Motor neuron (in vitro differentiated cells): ENCODE data around the gene INPP5A. TPM values are rescaled to one million over a fixed set of nuclear protein-coding genes. Genes with fewer than 3 reads are reported as not detected.
"Not testable (repeated sequence)": the region's sequence is repeated elsewhere in the genome, so short reads cannot be mapped to it uniquely, and the experiment has no call there.

Experiments used
- ATAC-seq, 8 experiments: fragments of 200-7000 bp; cut with Tn5 transposase; replicated peaks in 6 of 8; 2 replicates each; pipeline ENCODE4 v1.8.0; 2021; ENCODE audit warnings: mild to moderate bottlenecking in 8 of 8, moderate library complexity in 8 of 8
- H3K27ac ChIP-seq, 2 donors: fragments of 250-450 bp; sonication (Bioruptor Pico); 2 replicates each; pipeline ENCODE4 v1.9.0; 2021; ENCODE audit warnings: antibody characterized with exemption in 2 of 2, mild to moderate bottlenecking in 2 of 2, moderate library complexity in 1 of 2
- H3K4me1 ChIP-seq, 2 donors: fragments of 250-450 bp; sonication (Bioruptor Pico); replicated peaks in 1 of 2; 2 replicates each; pipeline ENCODE4 v1.6.1; 2021; ENCODE audit warnings: antibody characterized with exemption in 2 of 2, mild to moderate bottlenecking in 2 of 2, moderate library complexity in 1 of 2
- H3K4me3 ChIP-seq, 5 donors: fragments of 250-450 bp; sonication (Bioruptor Pico); 2 replicates each; pipeline ENCODE4 v1.9.0; 2021; ENCODE audit warnings: antibody characterized with exemption in 5 of 5, mild to moderate bottlenecking in 5 of 5, moderate library complexity in 4 of 5
- WGBS, 10 experiments: fragments of 450-650 bp; shearing (Covaris generic); methylation state at CpG; one replicate each; pipeline ENCODE4 v1.0.0; 2022; 5-methylcytosine and 5-hydroxymethylcytosine counted together
- in situ Hi-C, 9 experiments: fragments of 400-800 bp; cut with MboI; loops; one replicate each; pipeline ENCODE4 v1.15.0; 2021; ENCODE audit warnings: low sequenced_read_pairs in 9 of 9, low pct_unique_long_range_greater_than_20kb in 2 of 9; ENCODE audit not compliant: unreplicated experiment in 9 of 9
- total RNA-seq, 8 experiments: library from RNA; unstranded; fragments of 300-600 nt; gene quantifications; 2 replicates each; pipeline versions ENCODE4 v1.2.3 to v1.2.4, GENCODE V29; 2022

INPP5A gene, protein sequence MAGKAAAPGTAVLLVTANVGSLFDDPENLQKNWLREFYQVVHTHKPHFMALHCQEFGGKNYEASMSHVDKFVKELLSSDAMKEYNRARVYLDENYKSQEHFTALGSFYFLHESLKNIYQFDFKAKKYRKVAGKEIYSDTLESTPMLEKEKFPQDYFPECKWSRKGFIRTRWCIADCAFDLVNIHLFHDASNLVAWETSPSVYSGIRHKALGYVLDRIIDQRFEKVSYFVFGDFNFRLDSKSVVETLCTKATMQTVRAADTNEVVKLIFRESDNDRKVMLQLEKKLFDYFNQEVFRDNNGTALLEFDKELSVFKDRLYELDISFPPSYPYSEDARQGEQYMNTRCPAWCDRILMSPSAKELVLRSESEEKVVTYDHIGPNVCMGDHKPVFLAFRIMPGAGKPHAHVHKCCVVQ
- 10 to 100 TPM; 13.2 to 45.0 (median 17.9) TPM for total RNA-seq

DNA sequence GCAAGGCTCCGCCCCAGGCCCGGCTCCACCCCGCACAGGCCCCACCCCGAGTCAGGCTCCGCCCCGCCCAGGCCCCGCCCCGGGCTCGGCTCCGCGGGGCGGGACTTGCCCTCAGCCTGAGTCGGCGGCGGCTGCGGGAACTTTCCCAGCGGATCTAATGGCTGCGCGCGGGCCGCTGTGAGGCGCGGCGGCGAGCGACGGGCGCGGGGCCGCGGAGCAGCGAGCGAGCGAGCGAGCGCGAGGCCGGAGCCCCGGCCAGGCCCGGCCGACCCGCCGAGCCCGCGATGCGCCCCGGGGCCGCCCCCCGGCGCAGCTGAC lies at the start of gene INPP5A:
TSS of gene INPP5A (plus strand) at position 104 of the 318 bp plus-strand sequence. CDS start 310 bp downstream, outside the sequence.
- no CpG with 5 or more reads among the region's 50 CpGs for WGBS, 10 experiments
- no peak for ATAC-seq
- in situ Hi-C loops = loop anchor here in 1 of 9 experiments (25.0 kb wide), 1 partner anchor 100 kb away; no protein-coding TSS in a partner anchor
- peak within 1 kb of the TSS; percentile 73 to 78 for H3K27ac ChIP-seq
- H3K4me3 ChIP-seq = peak within 1 kb of the TSS; percentile 44 to 62 (median 50)
- H3K4me1 ChIP-seq = peaks cover 45 to 49% of the 10 kb centered on the region in 2 donors

DNA sequence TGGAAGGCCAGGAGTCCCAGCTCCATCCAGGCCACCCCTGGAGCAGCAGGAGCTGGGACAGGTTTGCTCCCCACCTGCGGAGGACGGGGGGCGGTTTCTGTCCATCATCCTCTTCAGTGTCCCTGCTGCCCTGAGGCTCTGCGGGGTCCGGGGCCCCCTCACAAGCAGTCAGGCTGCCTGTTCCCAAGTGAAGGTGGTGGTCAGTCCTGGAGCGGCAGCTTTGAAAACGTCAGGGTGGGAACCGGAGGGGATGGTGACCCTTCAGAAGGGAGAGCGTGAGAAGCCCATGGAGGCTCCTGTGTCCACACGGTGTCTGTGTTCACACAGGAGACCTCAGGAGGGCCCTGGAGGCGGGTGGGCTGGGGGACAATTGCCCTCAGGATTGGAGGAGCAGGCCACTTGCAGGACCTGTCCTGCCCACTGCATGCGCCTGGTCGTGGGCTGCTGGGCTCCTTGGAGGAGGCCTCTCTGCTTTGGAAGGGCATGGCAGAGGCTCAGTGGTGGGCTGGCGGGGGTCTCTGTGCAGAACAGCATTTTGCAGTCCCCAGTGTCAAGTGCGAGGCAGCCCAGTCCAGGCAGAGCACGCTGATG lies 49.3 kb upstream of the INPP5A start:
- Histone ChIP-seq H3K27ac (no peak overlapping the region), H3K4me1 (peaks cover 8 to 9% of the 10 kb centered on the region in 2 donors), H3K4me3 (no peak overlapping the region)
- in situ Hi-C loops = no loop called here
- ATAC-seq = no peak
- 47 to 100% (median 80%) methylated on average over 1 to 6 of the region's 16 CpGs; no CpG with 5 or more reads in 5 of the 10 experiments for WGBS, 10 experiments

DNA sequence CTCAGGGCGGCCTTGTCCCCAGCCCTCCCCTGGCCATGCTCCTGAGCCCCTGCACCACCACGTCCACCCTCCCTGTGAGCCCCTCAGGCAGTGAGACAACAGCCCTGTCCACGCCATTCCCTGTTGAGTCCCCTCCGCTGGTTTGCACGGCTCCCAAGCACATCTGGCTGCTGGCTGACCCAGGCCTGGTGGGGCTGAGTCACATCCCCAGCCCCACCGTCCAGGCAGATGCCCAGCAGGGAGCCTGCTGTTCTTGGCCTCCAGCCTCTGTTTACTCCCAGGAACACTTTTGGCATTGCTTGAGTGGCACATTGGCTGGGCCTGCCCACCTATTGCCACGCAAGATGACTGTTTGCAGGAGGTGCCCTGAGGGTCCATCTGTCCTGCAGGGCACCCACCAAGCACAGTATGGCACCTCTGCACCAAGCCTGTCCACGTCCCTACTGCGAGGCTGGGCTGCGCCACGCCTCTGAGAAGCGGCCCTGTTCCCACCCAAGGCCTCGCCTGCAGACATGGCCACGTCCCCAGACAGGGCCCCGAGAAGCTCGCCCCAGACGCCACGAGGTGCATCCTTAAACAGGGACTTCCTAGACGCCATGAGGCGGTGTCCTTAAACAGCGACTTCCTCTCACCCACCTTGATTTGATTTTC lies 48.4 kb upstream of the INPP5A start:
- ATAC-seq = no peak

DNA sequence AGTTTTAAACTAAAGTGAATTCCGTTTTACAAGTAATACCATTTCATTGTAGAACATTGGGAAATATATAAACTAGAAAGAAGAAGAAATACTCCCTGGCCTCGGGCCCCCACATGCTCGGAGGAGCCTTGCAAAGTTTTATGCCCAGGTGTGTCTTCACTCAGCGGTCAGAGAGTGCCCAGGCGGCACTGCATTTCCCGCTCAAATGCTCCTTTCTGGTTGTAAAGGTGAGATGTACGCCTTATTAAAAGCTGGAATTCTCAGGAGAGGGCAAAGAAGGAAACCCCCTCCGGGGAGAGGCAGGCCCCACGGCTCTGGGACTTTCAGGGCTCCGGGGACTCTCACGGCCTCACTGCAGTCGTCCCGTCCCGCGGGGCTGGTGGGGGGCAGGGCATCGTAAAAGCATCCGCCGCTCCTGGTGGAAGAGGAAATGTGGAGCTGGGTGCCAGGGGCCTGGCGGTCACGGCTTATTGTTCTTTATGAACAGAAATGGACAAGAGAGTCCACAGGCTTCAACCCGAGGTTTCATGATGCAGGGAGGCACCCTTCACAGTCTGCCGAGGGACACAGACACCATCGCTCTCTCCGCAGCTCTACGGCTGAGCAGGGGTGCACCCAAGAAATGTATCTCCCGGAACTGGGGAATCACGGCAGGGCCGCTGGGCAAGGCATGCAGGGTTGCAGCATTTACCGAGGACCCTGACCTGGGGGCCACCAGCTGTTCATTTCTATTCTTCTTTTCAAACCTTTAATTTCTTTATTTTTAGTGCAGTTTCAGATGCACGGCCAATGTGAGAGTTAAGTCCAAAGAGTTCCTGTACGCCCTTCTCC lies 47.7 kb upstream of the INPP5A start:
- ATAC-seq = peak in 1 of 8 experiments; percentile 9

More for the DNA sequence above, 48.4 kb upstream of the INPP5A start:
- 63 to 100% (median 86%) methylated on average over 3 to 7 of the region's 21 CpGs; no CpG with 5 or more reads in 6 of the 10 experiments for WGBS, 10 experiments
- no peak overlapping the region for H3K4me3 ChIP-seq
- H3K4me1 ChIP-seq = peaks cover 9% of the 10 kb centered on the region in 2 donors
- no peak overlapping the region for H3K27ac ChIP-seq
- in situ Hi-C loops = no loop called here

DNA sequence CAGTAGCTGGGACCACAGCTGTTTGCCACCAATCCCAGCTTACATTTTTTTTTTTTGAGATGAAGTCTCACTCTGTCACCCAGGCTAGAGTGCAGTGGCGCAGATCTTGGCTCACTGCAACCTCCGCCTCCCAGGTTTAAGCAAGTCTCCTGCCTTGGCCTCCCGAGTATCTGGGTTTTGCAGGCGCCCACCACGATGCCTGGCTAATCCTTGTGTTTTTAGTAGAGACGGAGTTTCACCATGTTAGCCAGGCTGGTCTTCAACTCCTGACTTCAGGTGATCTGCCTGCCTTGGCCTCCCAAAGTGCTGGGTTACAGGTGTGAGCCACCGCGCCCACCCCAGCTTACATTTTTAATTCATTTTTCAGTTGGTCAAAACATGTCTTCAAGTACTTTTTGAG lies 46.1 kb upstream of the INPP5A start:
- in situ Hi-C loops, H3K27ac ChIP-seq, H3K4me3 ChIP-seq, ATAC-seq: not testable (repeated sequence)
- WGBS, 10 experiments = 80 to 100% (median 98%) methylated on average over 1 to 8 of the region's 8 CpGs
- peaks cover 12 to 24% of the 10 kb centered on the region in 2 donors for H3K4me1 ChIP-seq

More for the DNA sequence above, 47.7 kb upstream of the INPP5A start:
- 52 to 100% (median 87%) methylated on average over 1 to 8 of the region's 31 CpGs; no CpG with 5 or more reads in 2 of the 10 experiments for WGBS, 10 experiments
- Histone ChIP-seq H3K27ac (no peak overlapping the region), H3K4me1 (peaks cover 9 to 16% of the 10 kb centered on the region in 2 donors), H3K4me3 (no peak overlapping the region)
- in situ Hi-C loops = no loop called here

DNA sequence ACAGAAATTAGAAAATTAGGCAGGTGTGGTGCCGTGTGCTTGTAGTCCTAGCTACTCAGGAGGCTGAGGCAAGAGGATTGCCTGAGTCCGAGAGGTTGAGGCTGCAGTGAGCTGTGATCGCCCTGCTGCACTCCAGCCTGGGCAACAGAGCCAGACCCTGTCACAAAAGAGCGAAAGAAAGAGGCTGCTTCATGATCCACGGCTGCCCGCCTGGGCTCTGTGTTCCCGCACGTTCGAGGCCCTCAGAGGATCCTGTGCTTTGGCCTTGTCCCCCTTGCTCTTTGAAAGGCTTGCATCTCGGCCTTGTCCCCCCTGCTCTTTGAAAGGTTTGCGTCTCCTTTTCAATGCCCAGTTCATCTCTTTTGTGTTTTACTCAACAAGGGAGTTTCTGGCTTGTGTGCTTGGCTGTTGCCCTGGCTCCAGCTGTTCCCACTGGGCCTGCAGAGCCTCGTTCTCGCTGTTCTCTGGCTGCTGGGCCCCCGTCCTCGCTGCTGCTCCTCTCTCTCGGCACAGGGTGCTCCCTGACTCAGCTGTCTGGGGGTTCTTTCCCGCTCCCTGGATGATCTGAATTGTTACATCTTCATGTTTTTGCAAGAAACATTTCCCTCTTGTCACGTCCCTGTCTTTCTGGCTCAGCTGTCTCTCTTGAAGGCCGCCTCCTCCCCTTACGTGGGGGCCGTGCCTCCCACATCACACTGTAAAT lies 45.1 kb upstream of the INPP5A start:
- Histone ChIP-seq H3K4me3 (no peak overlapping the region), H3K27ac (peak overlapping the region in 1 of 2 donors; percentile 33), H3K4me1 (peaks cover 16 to 25% of the 10 kb centered on the region in 2 donors)
- peak in 5 of 8 experiments; percentile 76 to 90 (median 86) for ATAC-seq
- in situ Hi-C loops = no loop called here
- 39 to 88% (median 57%) methylated on average over 1 to 11 of the region's 21 CpGs; no CpG with 5 or more reads in 1 of the 10 experiments for WGBS, 10 experiments

DNA sequence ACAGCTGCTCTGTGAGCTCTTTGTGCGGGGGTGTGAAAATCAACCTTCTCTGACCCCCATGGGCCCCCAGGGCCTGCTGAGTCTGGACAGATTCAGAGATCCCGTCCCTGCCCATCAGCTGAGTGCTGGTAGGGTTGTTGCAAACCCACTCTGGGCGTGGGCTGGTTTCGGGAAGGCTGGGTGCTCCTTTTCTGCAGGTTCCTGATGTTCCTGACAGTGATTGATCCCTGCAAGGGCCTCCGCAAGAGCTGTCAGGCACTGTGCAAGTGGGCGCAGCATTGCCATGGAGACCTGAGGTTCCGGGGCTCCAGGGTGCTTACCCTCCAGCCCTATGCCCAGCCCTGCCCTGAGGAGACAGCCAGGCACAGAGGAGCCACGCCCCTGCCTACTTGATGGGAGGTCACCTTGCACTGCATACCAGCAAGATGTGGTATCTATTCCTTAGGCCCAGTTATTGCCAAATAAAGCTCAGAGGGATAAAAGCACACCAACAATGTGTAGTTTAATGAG lies 44.3 kb upstream of the INPP5A start:
- Histone ChIP-seq H3K4me3 (no peak overlapping the region), H3K27ac (peak overlapping the region in 1 of 2 donors; percentile 33), H3K4me1 (peaks cover 16 to 25% of the 10 kb centered on the region in 2 donors)
- 0 to 90% (median 80%) methylated on average over 1 to 2 of the region's 8 CpGs; no CpG with 5 or more reads in 7 of the 10 experiments for WGBS, 10 experiments
- ATAC-seq = peak in 2 of 8 experiments; percentile 16 to 22
- in situ Hi-C loops = no loop called here

DNA sequence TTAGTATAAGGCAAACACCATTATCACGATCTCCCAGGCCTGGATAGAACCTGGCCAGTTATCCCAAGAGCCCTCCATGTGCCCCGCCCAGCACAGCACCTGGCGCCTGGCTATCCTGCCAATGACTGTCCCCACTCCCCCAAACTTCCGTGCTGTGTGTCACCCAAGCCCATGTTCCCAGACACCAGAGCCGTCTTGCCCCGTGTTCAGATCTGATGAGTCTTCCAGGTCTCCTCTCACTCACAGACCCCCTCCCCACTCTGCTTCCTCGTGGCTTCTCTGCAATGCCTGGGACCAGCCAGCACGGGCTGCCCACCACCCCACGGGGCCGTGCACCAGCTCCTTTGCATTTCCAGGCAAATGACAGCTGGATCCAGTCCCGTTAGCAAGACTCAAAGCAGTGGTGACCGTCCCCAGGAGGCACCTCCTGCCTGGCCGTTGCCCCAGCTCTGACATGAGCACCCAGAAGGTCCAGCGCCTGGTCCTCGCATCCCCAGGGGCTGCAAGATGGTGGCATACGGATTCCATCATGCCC lies 43.8 kb upstream of the INPP5A start:
- WGBS, 10 experiments = 69 to 100% (median 94%) methylated on average over 2 to 9 of the region's 16 CpGs; no CpG with 5 or more reads in 4 of the 10 experiments
- ATAC-seq = no peak
- peaks cover 16 to 25% of the 10 kb centered on the region in 2 donors for H3K4me1 ChIP-seq
- in situ Hi-C loops = no loop called here
- no peak overlapping the region for H3K27ac ChIP-seq
- no peak overlapping the region for H3K4me3 ChIP-seq

DNA sequence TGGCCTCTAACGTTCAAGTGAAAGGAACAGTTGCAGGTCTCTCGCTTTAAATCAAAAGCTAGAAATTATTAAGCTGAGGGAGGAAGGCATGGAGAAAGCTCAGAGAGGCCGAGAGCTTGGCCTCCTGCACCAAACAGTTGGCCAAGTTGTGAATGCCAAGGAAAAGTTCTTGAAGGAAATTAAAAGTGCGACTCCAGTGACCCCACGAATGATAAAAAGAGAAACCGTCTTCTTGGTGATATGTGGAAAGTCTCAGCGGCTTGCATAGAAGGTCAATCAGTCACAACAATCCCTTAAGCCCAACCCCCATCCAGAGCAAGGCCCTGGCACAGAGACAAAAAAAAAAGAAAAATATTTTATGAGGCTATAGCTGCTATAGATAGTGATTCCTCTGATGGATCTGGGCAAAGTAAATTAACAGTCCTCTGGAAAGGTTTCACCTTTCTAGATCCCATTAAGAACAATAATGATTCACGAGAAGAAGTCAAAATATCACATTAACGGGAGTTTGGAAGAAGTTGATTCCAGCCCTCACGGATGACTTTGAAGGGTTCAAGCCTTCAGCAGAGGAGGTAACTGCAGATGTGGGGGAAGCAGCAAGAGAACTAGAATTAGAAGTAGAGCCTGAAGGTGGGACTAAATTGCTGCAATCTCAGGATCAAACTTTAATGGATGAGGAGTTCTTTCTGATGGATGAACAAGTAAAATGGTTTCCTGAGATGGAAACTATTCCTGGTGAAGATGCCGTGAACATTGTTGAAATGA lies 42.5 kb upstream of the INPP5A start:
- in situ Hi-C loops = no loop called here
- 18 to 92% (median 69%) methylated on average over 3 to 11 of the region's 11 CpGs for WGBS, 10 experiments
- Histone ChIP-seq H3K27ac (no peak overlapping the region), H3K4me3 (no peak overlapping the region), H3K4me1 (peaks cover 16 to 25% of the 10 kb centered on the region in 2 donors)
- ATAC-seq = no peak

DNA sequence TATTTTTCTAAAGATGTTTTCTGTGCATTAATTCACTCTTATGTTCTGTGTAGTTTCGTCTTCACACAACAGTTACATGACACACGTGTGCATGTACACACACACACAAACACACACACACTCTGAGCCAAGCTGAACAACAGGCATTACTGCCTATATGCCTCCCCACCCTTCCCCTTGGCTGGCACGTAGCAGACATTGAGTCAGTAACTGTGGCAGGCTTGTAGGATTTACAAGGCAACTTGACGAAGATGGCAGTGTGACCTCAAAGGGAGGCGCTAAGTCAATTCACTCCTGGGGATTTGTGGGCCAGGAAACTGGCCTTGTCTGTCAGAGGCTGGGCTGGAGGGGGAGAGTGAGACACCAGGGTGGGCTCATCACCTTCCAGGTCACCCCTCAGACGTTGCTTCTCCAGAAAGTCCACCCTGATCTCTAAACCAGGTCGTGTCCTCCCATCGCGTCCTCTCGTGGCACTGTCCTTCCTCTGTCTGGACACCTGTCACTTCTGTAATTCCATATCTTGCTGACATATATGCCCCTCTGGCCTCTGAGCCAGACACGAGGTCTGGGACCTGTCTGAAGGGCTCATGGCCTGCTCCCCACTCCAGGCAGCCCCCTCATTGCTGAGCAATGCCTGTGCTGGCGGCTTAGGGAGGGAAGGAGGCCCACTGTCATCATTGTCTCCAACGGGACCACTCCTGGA lies 41.1 kb upstream of the INPP5A start:
- Histone ChIP-seq H3K4me1 (peaks cover 16 to 25% of the 10 kb centered on the region in 2 donors), H3K4me3 (no peak overlapping the region), H3K27ac (no peak overlapping the region)
- in situ Hi-C loops = no loop called here
- ATAC-seq = peak in 2 of 8 experiments; percentile 14 to 16
- 20 to 96% (median 73%) methylated on average over 1 to 8 of the region's 13 CpGs for WGBS, 10 experiments
